ENCODE measurements around the gene CYB561.

The CYB561 gene

DNA sequence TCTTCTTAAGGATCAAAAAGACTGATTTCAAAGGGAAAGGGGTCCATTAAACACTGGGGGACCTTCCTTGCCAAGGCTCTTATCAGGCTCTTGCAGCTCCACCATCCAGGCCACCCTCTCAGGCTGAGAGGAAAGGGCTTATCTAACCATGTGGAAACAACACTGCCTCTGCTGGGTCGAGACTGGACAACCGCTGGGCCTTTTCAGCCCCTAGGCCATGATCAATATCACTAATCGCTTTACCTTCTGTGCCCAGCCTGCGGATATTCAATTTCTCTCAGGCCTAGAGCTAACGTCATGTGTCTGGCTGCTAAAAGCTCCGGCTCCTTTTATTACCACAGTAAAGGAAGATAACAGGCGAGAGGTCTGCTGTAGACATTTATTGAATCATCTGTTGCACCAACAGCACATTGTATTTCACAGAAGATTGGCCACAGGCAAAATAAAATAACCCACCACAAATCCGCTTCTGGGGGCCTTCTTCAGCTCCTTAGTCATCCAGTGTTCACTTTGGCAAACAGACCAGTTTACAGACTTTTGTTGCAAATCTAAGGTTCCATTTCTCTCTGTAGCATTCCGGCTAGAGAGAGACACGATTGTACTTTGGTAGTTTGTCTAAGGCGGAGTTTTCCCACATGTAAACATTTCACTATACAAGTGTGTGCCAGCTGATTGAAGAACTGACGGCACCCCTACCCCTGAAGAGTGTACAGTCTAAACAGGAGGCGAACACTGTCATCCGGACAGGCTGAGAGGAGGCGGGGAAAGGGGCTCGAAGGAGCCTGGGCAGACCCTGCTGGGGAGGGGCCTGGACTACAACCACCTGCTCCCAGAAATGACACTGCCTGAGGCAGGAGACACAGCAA is 13.9 kb downstream of the CYB561 start:
- DNase-seq, result no peak

GRCh38 chr17:63431618-63431938 is 14.5 kb downstream of the CYB561 start:
- no peak for DNase-seq

GRCh38 chr17:63430223-63430622 is 15.9 kb downstream of the CYB561 start:
- DNase-seq, result no peak

DNA sequence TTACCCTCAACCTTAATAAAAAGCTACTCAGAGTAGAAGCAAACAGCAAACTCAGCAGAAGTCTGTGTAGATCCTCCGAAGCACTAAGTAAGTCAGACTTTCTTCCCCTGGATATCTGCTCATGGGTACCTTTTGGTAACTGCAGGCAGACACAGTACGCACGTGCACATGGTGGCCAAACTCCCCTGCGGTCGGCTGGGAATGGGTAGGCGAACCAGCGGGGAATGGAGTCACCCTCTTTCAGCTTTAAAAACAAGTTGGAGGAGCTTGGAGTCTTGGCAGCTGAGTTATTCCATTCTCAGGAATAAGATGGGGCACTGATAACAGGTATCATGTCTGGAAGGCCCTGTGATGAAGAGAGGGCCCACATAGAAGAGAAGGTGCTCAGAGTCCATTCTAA is 16.3 kb downstream of the CYB561 start:
- no peak for DNase-seq

DNA sequence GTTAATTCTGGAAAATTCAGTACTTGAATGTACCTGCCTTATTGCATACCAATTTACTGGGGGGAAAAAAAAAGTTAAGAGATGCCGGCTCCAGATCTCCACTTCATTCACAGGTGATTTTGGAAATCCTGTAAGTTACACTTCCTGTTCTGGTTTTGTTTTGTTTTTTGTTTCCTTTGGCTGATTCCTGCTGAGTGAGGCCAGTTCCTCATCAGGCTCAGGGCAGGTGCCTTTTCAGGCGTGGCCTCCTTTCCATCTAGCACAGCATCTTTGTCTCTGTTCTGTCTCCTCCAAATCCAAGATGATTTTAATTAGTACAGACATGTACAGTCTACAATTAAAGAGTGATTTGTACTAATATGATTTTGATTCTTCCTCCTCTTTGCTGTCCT is 19.2 kb downstream of the CYB561 start:
- DNase-seq, result no peak

DNA sequence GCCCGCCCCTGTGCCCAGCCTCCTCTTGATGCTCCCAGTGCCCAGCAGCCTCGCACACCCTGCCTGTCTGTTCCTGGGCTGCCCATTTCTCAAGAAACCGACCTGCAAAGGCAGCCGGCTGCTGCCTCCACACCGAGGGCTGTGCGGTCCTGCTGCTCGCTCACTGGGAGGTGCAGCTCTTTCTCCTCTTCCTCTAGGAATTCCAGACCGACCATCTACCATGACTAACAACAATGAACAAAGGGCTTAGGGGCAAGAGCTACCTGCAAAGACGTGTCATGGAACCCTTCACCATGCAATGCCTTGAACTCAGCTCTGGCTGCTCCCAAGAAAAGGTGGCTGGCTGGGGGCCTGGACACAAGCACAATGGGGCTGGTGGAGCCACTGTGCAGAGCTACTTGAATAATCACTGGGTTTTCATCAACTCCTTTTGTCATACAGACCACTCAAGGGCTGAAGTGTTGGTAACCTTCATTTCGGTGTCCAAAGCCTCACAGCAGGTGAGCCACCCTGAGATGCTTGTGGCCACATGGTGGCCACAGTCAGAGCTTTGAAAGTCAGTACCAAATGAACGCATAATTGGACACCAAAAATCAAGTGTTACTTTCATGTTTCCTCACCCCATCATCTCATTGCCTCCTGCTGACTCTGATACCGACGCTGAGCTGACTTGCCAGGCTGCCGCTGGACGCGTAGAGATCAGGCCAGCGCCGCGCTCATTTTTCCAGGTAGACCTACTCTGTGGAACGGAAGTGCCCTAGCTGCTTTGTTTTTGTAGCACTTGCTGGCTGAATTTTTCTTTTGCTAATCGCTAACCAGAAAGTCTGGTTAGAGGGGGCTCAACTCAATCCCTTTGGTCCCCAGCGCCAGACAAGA is 19.8 kb downstream of the CYB561 start:
- no peak for DNase-seq

DNA sequence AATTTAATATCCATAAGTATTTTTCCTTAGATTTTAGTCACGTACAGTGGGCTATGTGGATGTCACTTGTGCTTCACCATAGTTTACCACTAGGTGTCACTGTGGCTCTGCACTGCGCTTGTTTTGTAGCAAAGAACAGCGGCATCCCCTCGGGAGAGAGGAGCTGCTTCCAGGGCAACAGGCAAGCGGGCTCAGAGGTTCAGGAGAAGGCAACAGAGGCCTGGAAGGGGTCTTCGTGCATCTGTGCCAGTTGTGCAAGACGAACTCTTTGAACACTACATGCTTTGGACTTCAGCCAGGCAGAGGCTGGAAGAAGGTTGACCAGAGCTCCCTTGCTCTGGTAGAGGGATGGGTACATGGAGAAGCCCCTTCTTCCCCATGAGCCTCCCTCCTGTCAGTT is 20.6 kb downstream of the CYB561 start:
- DNase-seq, result peak; percentile 47 to 86

GRCh38 chr17:63423963-63424362 is 22.1 kb downstream of the CYB561 start:
- no peak for DNase-seq

DNA sequence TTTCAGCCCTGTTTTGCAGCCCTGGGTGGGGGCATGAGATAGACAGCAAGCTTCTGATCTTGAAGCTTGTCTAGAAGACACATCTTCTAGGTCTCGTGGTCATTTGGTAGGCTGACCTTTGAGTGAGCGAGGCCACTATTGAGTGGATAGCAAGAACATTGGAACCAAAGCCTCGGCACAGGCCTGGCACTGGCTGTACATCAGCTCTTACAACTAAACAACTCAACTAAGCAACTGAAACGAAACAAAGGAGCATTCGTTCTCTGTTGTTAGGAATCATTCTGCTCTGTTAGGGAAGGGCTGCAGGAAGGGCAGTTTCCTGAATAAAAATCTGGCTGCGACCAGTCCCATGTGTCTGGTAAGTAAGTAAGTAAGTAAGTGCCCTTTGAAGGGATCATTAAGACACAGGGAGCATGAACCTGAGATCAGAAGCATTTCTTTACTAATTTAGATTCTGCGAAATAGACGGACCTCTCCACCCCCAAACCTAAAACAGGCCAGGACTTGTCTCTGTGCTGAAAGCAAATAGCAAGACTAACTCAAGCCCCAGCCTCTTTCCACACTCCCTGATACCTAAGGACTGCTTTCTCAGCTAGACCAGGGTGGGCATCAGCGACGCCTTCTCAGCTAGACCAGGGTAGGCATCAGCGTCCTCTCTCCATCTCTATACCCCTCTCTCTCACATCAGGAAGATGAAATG is 22.7 kb downstream of the CYB561 start:
- DNase-seq, result no peak

- DNase-seq, result no peak
These were observed 24.1 kb downstream of the CYB561 start for GRCh38 chr17:63421681-63422645.

- no peak for DNase-seq
These were observed 25.0 kb downstream of the CYB561 start for GRCh38 chr17:63420868-63421680.

DNA sequence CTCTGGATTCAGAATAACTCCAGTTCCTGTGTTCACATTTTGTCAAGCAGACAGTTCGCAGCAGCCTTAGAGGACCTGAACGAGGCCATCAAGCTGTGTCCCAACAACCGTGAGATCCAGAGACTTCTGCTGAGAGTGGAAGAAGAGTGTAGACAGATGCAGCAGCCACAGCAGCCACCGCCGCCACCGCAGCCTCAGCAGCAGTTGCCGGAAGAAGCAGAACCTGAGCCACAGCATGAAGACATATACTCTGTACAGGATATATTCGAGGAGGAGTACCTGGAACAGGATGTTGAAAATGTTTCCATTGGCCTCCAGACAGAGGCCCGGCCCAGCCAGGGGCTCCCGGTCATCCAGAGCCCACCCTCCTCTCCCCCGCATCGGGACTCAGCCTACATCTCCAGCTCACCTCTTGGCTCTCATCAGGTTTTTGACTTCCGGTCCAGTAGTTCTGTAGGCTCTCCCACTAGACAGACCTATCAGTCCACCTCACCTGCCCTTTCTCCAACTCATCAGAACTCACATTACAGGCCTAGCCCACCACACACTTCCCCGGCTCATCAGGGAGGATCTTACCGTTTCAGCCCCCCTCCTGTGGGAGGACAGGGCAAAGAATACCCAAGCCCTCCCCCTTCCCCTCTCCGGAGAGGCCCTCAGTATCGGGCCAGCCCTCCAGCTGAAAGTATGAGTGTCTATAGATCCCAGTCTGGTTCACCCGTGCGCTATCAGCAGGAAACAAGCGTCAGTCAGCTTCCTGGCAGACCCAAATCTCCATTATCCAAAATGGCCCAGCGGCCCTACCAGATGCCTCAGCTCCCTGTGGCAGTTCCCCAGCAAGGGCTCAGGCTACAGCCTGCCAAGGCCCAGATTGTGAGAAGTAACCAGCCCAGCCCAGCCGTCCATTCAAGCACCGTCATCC is 25.9 kb downstream of the CYB561 start:
- no peak for DNase-seq

- no peak for DNase-seq
These were observed 26.7 kb downstream of the CYB561 start for GRCh38 chr17:63419398-63419797.

DNA sequence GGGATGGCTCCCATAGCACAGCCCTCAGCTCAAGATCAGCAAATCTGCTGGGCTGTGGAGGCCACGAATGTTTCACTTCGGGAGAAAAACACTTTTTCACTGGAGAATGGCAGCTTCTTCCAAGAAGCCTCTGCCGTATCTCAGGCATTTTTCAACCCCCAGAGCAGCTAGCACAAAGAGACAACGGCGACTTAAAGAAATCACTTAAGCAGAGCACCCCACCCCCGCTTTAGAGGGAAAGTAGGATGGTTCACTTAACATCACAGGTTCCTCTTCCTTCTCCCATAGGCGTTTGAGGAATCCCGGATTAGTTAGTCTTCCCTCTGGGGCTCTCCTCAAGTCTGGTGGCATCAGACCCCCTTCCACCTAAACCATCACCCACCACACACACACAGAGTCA is 27.6 kb downstream of the CYB561 start:
- no peak for DNase-seq

- DNase-seq, result no peak
These were observed 31.9 kb downstream of the CYB561 start for GRCh38 chr17:63414222-63414621.

DNA sequence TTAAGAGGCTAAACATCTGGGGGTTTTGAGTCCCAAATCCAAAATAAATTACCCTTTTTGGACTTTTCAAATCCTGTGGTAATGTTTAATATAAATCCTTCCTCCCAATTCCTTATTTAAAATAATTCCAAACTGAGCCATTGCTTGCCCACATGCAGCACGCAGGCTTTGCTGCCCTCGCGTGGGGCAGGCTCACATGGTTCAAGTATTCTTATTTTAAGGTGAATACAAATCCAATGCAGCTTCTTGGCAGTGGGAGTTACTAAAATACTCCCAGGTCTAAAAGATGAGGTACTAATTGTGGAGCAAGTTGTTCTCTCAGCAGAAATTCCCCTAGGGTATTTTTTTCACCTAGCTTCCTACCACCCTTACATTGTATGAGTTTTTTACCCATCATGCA is 33.0 kb downstream of the CYB561 start:
- DNase-seq, result no peak

- no peak for DNase-seq
These were observed 33.9 kb downstream of the CYB561 start for GRCh38 chr17:63412234-63412633.

DNA sequence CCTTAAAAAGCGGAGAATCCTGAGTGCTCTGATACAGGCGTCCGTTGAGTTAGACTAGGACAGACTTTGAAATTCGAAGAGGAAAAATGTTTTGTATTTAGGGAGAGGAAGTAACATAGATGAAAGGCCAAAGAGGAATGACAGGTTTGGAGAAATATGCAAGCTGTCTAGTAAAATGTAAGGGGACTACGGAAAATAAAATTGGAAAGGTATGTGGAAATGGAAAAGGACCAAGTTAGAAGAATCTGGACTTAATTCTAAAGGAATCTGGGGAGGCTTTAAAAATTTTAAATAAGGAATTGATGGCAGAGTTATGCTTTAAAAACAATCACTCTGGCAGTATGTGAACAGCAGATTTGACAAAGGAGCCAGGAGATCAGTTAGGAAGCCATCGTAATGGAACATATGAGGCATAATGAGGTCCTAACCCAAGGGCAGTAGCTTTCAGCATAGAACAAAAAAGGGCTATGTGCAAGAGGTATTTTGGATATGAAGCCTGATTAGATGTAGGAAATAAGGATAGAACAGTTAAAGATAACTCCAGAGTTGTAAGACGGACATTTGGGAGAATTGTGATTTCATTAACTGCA is 38.3 kb downstream of the CYB561 start:
- no peak for DNase-seq

GRCh38 chr17:63406689-63407330 is 39.3 kb downstream of the CYB561 start:
- DNase-seq, result peak; percentile 82 to 96
